A549 (cell line): ENCODE results near the gene UBE3B. TPM values are rescaled to one million over a fixed set of nuclear protein-coding genes. Genes with fewer than 3 reads are reported as not detected.

Experiments used
- ATAC-seq, 2 experiments: fragments of 200-7000 bp in 1 of 2; fragments of >200 bp in 1 of 2; cut with Nextera tagmentation in 1 of 2; cut with Tn5 transposase in 1 of 2; 3 replicates each; pipeline versions ENCODE4 v1.8.0 to v1.9.1; 2018 to 2020; ENCODE audit warnings: mild to moderate bottlenecking in 1 of 2, moderate library complexity in 1 of 2
- CTCF ChIA-PET: fragments of 300-600 bp; sonication (Branson Sonifier 250); formaldehyde crosslinking; extraction: SDS; loops from one replicate; lab custom pipeline; 2021; ENCODE audit warnings: antibody characterized with exemption, inconsistent platforms; lab: Yijun Ruan, JAX
- POLR2A ChIA-PET: fragments of 350-600 bp; formaldehyde crosslinking; extraction: SDS; loops from one replicate; lab custom pipeline; 2021; ENCODE audit warnings: antibody characterized with exemption, inconsistent platforms; lab: Yijun Ruan, JAX
- DNase-seq, 2 experiments: peaks; one replicate each; pipeline versions ENCODE4 v3.0.0 to v3.0.0-alpha.2; 2011 to 2016; ENCODE audit warnings: low read depth in 1 of 2, low spot score in 1 of 2
- FAIRE-seq: peaks from 2 replicates; lab custom pipeline; 2011; peaks lifted over from hg19 to GRCh38; lab: Jason Lieb, UNC
- H3K27ac ChIP-seq, 2 experiments: fragments of >200 bp; sonication (Bioruptor Twin); formaldehyde crosslinking; 3 replicates each; pipeline ENCODE4 v1.5.1; 2016 to 2017
- H3K4me1 ChIP-seq: fragments of >200 bp; sonication (Bioruptor Twin); formaldehyde crosslinking; 3 replicates; pipeline ENCODE4 v1.6.1; 2016
- H3K4me2 ChIP-seq: fragments of >200 bp; sonication (Bioruptor Twin); formaldehyde crosslinking; 3 replicates; pipeline ENCODE4 v1.6.1; 2016
- H3K4me3 ChIP-seq: fragments of >200 bp; sonication (Bioruptor Twin); formaldehyde crosslinking; 3 replicates; pipeline ENCODE4 v1.5.1; 2016
- H3K9me3 ChIP-seq: fragments of >200 bp; sonication (Bioruptor Twin); formaldehyde crosslinking; 3 replicates; pipeline ENCODE4 v1.6.1; 2016
- BHLHE40 ChIP-seq: IDR thresholded peaks from 2 replicates; pipeline ENCODE4 v1.6.1; 2012; ENCODE audit warnings: low read depth, low read length, inconsistent platforms
- CBX8 ChIP-seq: fragments of 200-600 bp; sonication (generic); IDR thresholded peaks from 2 replicates; pipeline ENCODE4 v1.6.1; 2016
- ESRRA ChIP-seq: fragments of 150-350 bp; IDR thresholded peaks from 2 replicates; pipeline ENCODE4 v1.6.1; 2014; ENCODE audit warnings: mild to moderate bottlenecking, low read length, borderline replicate concordance
- FOSL2 ChIP-seq, 2 experiments: fragments of 450-650 bp in 1 of 2; fragments of >200 bp in 1 of 2; sonication (Bioruptor Twin) in 1 of 2; formaldehyde crosslinking; IDR thresholded peaks; 2 replicates each; pipeline versions ENCODE4 v1.5.0 to v1.6.1; 2016 to 2020; ENCODE audit warnings: mild to moderate bottlenecking in 1 of 2, moderate library complexity in 1 of 2
- FOXS1 ChIP-seq: fragments of 250-450 bp; sonication (Bioruptor Pico); IDR thresholded peaks from 2 replicates; pipeline ENCODE4 v1.5.0; 2020; ENCODE audit warnings: mild to moderate bottlenecking, moderate library complexity
- JUNB ChIP-seq: fragments of >200 bp; sonication (Bioruptor Twin); formaldehyde crosslinking; IDR thresholded peaks from 2 replicates; pipeline ENCODE4 v1.6.1; 2016
- MYC ChIP-seq: IDR thresholded peaks from 2 replicates; pipeline ENCODE4 v1.6.1; 2012; ENCODE audit warnings: mild to moderate bottlenecking, inconsistent platforms, low read length, improper control_type of control experiment, borderline replicate concordance
- POLR2A ChIP-seq: IDR thresholded peaks from 2 replicates; pipeline ENCODE4 v1.6.1; 2012; ENCODE audit warnings: mild to moderate bottlenecking, low read length
- RFX5 ChIP-seq: fragments of 450-650 bp; IDR thresholded peaks from 2 replicates; pipeline ENCODE4 v1.7.1; 2014; ENCODE audit warnings: antibody characterized with exemption, mild to moderate bottlenecking, moderate library complexity
- SMC3 ChIP-seq: fragments of >200 bp; sonication (Bioruptor Twin); formaldehyde crosslinking; IDR thresholded peaks from 3 replicates; pipeline ENCODE4 v1.6.1; 2018; ENCODE audit warnings: inconsistent platforms
- TFCP2L1 ChIP-seq: fragments of 250-450 bp; sonication (Bioruptor Pico); IDR thresholded peaks from 2 replicates; pipeline ENCODE4 v1.5.0; 2021; ENCODE audit warnings: mild to moderate bottlenecking
- TP53 ChIP-seq: fragments of 250-450 bp; sonication (Bioruptor Pico); IDR thresholded peaks from 2 replicates; pipeline ENCODE4 v1.5.0; 2021; ENCODE audit warnings: mild to moderate bottlenecking, moderate library complexity
- ZFP36 ChIP-seq: fragments of 450-650 bp; IDR thresholded peaks from 2 replicates; pipeline ENCODE4 v1.6.1; 2014; ENCODE audit warnings: borderline replicate concordance; ENCODE audit not compliant: partially characterized antibody
- WGBS: methylation state at CpG from one replicate; pipeline ENCODE4 v1.1.6; 2017; ENCODE audit errors: missing lambda C conversion rate; 5-methylcytosine and 5-hydroxymethylcytosine counted together
- polyA plus RNA-seq, 4 experiments: library from polyadenylated mRNA; depleted of rRNA in 3 of 4; stranded (reverse); fragments of >200 nt; fragmentation: RNase III in 1 of 4; extraction: RNeasy Plus Mini Kit Qiagen cat#74134 plus additional on column Dnase treatment in 1 of 4; gene quantifications; 2 replicates in 3 of 4; 3 replicates in 1 of 4; pipeline ENCODE4 v1.2.3, GENCODE V29; 2011 to 2017
- TF ChIP-seq, protein P1 (sequence below): fragments of 150-350 bp; IDR thresholded peaks from 2 replicates; pipeline ENCODE4 v1.6.1; 2014; ENCODE audit warnings: low read depth, mild to moderate bottlenecking, low read length
- TF ChIP-seq, protein P2 (sequence below): IDR thresholded peaks from 2 replicates; pipeline ENCODE4 v1.6.1; 2012
- TF ChIP-seq, protein P3 (sequence below): fragments of 200-600 bp; sonication (generic); IDR thresholded peaks from 2 replicates; pipeline ENCODE4 v1.6.1; 2016; ENCODE audit warnings: antibody characterized with exemption, mild to moderate bottlenecking, moderate library complexity
- TF ChIP-seq, protein P4 (sequence below): fragments of >200 bp; sonication (Bioruptor Twin); formaldehyde crosslinking; IDR thresholded peaks from 3 replicates; pipeline ENCODE4 v1.5.1; 2016

The UBE3B gene
- polyA plus RNA-seq, 2 of the 4 experiments (the other 2 are of a cell fraction), result 14.0 to 38.0 TPM

DNA sequence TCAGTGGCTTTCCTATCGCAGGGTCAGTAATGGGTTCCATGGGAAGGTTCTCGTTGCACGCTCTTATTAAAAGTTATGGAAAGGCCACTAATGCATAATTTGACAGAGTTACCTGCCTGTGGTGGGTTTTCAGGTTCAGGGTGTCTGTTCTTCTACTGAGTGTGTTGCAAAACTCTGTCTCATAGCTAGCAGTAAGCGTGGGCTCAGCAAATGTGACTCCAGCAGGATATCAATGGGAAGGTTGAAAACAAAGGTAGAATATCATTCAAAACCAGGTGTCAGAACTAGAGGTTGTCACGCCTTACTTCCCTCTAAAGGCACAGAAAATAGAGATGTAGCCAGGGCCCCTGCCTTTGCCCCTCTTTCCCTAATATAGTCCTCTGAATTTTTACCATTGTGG is 24.9 kb downstream of the UBE3B start:
- WGBS, result 95% methylated on average over 5 of the region's 5 CpGs
- TF ChIP-seq CBX8, result no peak
- no peak for TF ChIP-seq FOSL2 (IDR thresholded peaks at IDR 0.05)
- no peak for TF ChIP-seq FOSL2 (CRISPR knock-in tag; IDR thresholded peaks at IDR 0.05)
- no peak for TF ChIP-seq RFX5
- TF ChIP-seq MYC, result no peak

DNA sequence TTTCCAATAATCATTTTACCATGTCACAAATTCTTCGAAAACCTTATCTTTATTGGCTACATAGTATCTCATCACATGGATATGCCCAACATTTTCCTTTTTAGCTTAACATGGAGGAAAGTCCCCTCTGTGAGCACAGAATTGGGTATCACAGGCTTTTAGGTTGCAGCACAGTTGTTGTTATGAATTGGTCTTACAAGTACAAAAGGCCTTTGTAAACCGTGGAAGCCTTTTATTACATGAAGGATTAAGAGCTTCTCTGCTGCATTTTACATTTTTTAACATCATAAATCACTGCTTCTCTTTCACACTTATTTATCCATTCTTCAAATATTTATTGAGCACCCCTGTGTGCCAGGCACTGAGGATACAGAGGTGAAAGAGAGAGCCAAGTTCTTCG is 26.2 kb downstream of the UBE3B start:
- ChIA-PET CTCF (interaction anchor here (0.8 to 2.8 kb wide), 4 partner anchors 10 to 271 kb away, joined by 3 to 16 read pairs (median 4); no protein-coding TSS in a partner anchor), POLR2A (no interaction called here)
- DNase-seq, result no peak
- Histone ChIP-seq H3K4me1 (no peaks in the 10 kb centered on the region), H3K4me2 (no peak overlapping the region), H3K4me3 (no peak overlapping the region), H3K27ac (no peak overlapping the region), H3K9me3 (no peaks in the 10 kb centered on the region)
- no peak for FAIRE-seq
- TF ChIP-seq FOXS1 (CRISPR knock-in tag) (no peak), SMC3 (no peak), ESRRA (no peak), JUNB (no peak), BHLHE40 (no peak), TFCP2L1 (no peak), POLR2A (no peak), TP53 (CRISPR knock-in tag) (no peak), ZFP36 (no peak)
- TF ChIP-seq, protein P1, sequence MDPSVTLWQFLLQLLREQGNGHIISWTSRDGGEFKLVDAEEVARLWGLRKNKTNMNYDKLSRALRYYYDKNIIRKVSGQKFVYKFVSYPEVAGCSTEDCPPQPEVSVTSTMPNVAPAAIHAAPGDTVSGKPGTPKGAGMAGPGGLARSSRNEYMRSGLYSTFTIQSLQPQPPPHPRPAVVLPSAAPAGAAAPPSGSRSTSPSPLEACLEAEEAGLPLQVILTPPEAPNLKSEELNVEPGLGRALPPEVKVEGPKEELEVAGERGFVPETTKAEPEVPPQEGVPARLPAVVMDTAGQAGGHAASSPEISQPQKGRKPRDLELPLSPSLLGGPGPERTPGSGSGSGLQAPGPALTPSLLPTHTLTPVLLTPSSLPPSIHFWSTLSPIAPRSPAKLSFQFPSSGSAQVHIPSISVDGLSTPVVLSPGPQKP, result no peak
- TF ChIP-seq, protein P2, sequence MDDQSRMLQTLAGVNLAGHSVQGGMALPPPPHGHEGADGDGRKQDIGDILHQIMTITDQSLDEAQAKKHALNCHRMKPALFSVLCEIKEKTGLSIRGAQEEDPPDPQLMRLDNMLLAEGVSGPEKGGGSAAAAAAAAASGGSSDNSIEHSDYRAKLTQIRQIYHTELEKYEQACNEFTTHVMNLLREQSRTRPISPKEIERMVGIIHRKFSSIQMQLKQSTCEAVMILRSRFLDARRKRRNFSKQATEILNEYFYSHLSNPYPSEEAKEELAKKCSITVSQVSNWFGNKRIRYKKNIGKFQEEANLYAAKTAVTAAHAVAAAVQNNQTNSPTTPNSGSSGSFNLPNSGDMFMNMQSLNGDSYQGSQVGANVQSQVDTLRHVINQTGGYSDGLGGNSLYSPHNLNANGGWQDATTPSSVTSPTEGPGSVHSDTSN, result no peak
- TF ChIP-seq, protein P3, sequence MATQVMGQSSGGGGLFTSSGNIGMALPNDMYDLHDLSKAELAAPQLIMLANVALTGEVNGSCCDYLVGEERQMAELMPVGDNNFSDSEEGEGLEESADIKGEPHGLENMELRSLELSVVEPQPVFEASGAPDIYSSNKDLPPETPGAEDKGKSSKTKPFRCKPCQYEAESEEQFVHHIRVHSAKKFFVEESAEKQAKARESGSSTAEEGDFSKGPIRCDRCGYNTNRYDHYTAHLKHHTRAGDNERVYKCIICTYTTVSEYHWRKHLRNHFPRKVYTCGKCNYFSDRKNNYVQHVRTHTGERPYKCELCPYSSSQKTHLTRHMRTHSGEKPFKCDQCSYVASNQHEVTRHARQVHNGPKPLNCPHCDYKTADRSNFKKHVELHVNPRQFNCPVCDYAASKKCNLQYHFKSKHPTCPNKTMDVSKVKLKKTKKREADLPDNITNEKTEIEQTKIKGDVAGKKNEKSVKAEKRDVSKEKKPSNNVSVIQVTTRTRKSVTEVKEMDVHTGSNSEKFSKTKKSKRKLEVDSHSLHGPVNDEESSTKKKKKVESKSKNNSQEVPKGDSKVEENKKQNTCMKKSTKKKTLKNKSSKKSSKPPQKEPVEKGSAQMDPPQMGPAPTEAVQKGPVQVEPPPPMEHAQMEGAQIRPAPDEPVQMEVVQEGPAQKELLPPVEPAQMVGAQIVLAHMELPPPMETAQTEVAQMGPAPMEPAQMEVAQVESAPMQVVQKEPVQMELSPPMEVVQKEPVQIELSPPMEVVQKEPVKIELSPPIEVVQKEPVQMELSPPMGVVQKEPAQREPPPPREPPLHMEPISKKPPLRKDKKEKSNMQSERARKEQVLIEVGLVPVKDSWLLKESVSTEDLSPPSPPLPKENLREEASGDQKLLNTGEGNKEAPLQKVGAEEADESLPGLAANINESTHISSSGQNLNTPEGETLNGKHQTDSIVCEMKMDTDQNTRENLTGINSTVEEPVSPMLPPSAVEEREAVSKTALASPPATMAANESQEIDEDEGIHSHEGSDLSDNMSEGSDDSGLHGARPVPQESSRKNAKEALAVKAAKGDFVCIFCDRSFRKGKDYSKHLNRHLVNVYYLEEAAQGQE, result no peak
- TF ChIP-seq, protein P4, sequence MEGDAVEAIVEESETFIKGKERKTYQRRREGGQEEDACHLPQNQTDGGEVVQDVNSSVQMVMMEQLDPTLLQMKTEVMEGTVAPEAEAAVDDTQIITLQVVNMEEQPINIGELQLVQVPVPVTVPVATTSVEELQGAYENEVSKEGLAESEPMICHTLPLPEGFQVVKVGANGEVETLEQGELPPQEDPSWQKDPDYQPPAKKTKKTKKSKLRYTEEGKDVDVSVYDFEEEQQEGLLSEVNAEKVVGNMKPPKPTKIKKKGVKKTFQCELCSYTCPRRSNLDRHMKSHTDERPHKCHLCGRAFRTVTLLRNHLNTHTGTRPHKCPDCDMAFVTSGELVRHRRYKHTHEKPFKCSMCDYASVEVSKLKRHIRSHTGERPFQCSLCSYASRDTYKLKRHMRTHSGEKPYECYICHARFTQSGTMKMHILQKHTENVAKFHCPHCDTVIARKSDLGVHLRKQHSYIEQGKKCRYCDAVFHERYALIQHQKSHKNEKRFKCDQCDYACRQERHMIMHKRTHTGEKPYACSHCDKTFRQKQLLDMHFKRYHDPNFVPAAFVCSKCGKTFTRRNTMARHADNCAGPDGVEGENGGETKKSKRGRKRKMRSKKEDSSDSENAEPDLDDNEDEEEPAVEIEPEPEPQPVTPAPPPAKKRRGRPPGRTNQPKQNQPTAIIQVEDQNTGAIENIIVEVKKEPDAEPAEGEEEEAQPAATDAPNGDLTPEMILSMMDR, result no peak
- ATAC-seq, result no peak
- 83% methylated on average over 3 of the region's 3 CpGs for WGBS

More for the DNA sequence above, 24.9 kb downstream of the UBE3B start:
- FAIRE-seq, result no peak
- ChIA-PET POLR2A (no interaction called here), CTCF (interaction anchor here (0.9 to 2.0 kb wide), 4 partner anchors 16 to 19 kb away, joined by 3 to 7 read pairs (median 3); no protein-coding TSS in a partner anchor)
- no peak overlapping the region for H3K4me2 ChIP-seq
- no peaks in the 10 kb centered on the region for H3K9me3 ChIP-seq
- no peak for ATAC-seq
- H3K4me1 ChIP-seq, result no peaks in the 10 kb centered on the region
- H3K27ac ChIP-seq, result no peak overlapping the region
- DNase-seq, result no peak
- H3K4me3 ChIP-seq, result no peak overlapping the region
